ENCODE data around the gene MTCL1.

DNA sequence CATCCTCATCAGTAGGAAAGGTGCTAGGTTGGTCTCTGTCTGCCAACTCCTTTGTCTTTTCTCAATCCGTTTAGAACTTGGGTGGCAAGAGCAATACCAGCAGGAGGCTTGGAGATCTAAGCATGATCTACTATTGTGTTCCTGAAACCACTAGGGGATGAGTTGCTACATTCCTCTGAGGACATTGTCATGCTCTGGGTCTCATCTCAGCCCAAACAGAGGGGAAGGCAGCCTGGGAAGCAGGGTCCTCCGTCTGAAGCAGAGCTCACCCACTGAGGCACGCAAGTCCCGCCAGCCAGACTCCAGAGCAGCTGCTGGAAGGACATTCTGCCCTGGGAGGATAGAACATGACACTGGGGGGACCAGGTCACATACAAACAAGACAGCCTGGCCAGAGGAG, 162.9 kb downstream of the MTCL1 start:
- TF ChIP-seq, protein P1, sequence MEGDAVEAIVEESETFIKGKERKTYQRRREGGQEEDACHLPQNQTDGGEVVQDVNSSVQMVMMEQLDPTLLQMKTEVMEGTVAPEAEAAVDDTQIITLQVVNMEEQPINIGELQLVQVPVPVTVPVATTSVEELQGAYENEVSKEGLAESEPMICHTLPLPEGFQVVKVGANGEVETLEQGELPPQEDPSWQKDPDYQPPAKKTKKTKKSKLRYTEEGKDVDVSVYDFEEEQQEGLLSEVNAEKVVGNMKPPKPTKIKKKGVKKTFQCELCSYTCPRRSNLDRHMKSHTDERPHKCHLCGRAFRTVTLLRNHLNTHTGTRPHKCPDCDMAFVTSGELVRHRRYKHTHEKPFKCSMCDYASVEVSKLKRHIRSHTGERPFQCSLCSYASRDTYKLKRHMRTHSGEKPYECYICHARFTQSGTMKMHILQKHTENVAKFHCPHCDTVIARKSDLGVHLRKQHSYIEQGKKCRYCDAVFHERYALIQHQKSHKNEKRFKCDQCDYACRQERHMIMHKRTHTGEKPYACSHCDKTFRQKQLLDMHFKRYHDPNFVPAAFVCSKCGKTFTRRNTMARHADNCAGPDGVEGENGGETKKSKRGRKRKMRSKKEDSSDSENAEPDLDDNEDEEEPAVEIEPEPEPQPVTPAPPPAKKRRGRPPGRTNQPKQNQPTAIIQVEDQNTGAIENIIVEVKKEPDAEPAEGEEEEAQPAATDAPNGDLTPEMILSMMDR (IDR thresholded peaks at IDR 0.05 in 2 of 3, conservative IDR thresholded peaks at IDR 0.05 in 1 of 3; ENCODE audit: control insufficient read depth in 2 of 3, extremely low read depth in 1 of 3, insufficient read depth in 1 of 3, low read depth in 3 of 3, low read length in 3 of 3): no peak
- no peak for TF ChIP-seq EZH2 (IDR thresholded peaks at IDR 0.05; ENCODE audit: borderline replicate concordance, control insufficient read depth, low read depth, low read length)
- TF ChIP-seq, protein P2, sequence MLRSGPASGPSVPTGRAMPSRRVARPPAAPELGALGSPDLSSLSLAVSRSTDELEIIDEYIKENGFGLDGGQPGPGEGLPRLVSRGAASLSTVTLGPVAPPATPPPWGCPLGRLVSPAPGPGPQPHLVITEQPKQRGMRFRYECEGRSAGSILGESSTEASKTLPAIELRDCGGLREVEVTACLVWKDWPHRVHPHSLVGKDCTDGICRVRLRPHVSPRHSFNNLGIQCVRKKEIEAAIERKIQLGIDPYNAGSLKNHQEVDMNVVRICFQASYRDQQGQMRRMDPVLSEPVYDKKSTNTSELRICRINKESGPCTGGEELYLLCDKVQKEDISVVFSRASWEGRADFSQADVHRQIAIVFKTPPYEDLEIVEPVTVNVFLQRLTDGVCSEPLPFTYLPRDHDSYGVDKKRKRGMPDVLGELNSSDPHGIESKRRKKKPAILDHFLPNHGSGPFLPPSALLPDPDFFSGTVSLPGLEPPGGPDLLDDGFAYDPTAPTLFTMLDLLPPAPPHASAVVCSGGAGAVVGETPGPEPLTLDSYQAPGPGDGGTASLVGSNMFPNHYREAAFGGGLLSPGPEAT (IDR thresholded peaks at IDR 0.05; ENCODE audit: low read depth): no peak
- TF ChIP-seq, protein P3, sequence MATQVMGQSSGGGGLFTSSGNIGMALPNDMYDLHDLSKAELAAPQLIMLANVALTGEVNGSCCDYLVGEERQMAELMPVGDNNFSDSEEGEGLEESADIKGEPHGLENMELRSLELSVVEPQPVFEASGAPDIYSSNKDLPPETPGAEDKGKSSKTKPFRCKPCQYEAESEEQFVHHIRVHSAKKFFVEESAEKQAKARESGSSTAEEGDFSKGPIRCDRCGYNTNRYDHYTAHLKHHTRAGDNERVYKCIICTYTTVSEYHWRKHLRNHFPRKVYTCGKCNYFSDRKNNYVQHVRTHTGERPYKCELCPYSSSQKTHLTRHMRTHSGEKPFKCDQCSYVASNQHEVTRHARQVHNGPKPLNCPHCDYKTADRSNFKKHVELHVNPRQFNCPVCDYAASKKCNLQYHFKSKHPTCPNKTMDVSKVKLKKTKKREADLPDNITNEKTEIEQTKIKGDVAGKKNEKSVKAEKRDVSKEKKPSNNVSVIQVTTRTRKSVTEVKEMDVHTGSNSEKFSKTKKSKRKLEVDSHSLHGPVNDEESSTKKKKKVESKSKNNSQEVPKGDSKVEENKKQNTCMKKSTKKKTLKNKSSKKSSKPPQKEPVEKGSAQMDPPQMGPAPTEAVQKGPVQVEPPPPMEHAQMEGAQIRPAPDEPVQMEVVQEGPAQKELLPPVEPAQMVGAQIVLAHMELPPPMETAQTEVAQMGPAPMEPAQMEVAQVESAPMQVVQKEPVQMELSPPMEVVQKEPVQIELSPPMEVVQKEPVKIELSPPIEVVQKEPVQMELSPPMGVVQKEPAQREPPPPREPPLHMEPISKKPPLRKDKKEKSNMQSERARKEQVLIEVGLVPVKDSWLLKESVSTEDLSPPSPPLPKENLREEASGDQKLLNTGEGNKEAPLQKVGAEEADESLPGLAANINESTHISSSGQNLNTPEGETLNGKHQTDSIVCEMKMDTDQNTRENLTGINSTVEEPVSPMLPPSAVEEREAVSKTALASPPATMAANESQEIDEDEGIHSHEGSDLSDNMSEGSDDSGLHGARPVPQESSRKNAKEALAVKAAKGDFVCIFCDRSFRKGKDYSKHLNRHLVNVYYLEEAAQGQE (IDR thresholded peaks at IDR 0.05; ENCODE audit: low read depth, low read length): no peak
- TF ChIP-seq ZNF274 (IDR thresholded peaks at IDR 0.05; ENCODE audit: insufficient read depth, insufficient read length): no peak

All from GM12878 (cell line).